Measurements from ENCODE around the gene DLG2.
"Not testable (repeated sequence)": the region's sequence is repeated elsewhere in the genome, so short reads cannot be mapped to it uniquely, and the experiment has no call there.

DLG2 gene

GRCh38 chr11:85281550-85281949 is 345.6 kb downstream of the DLG2 start:
- TF ChIP-seq CTCF (IDR thresholded peaks at IDR 0.05; ENCODE audit: low read depth, low read length), result no peak

GRCh38 chr11:85279267-85279666 is 347.9 kb downstream of the DLG2 start:
- no peak for TF ChIP-seq CTCF (IDR thresholded peaks at IDR 0.05; ENCODE audit: low read depth, low read length)
- in situ Hi-C loops (cut with HindIII; ENCODE audit: low sequenced_read_pairs), result no loop called here
- DNase-seq (ENCODE audit: low read depth, low spot score), result no peak
- no peak overlapping the region for H3K4me3 ChIP-seq (ENCODE audit: low read depth, low read length)

More at GRCh38 chr11:85281550-85281949, 345.6 kb downstream of the DLG2 start:
- no peak for DNase-seq (ENCODE audit: low read depth, low spot score)
- no peak overlapping the region for H3K4me3 ChIP-seq (ENCODE audit: low read depth, low read length)
- in situ Hi-C loops (cut with HindIII; ENCODE audit: low sequenced_read_pairs), result no loop called here

- H3K4me3 ChIP-seq (ENCODE audit: low read depth, low read length), result no peak overlapping the region
- TF ChIP-seq CTCF (IDR thresholded peaks at IDR 0.05; ENCODE audit: low read depth, low read length), result no peak
- no peak for DNase-seq (ENCODE audit: low read depth, low spot score)
- in situ Hi-C loops (cut with HindIII; ENCODE audit: low sequenced_read_pairs), result no loop called here
These were observed 349.5 kb downstream of the DLG2 start for GRCh38 chr11:85277693-85278092.

GRCh38 chr11:85276332-85276731 is 350.8 kb downstream of the DLG2 start:
- H3K4me3 ChIP-seq (ENCODE audit: low read depth, low read length), result no peak overlapping the region
- no peak for TF ChIP-seq CTCF (IDR thresholded peaks at IDR 0.05; ENCODE audit: low read depth, low read length)
- in situ Hi-C loops (cut with HindIII; ENCODE audit: low sequenced_read_pairs), result no loop called here
- DNase-seq (ENCODE audit: low read depth, low spot score), result no peak

GRCh38 chr11:85270315-85270714 is 356.8 kb downstream of the DLG2 start:
- H3K4me3 ChIP-seq (ENCODE audit: low read depth, low read length); DNase-seq (ENCODE audit: low read depth, low spot score); in situ Hi-C loops (cut with HindIII; ENCODE audit: low sequenced_read_pairs): not testable (repeated sequence)

- in situ Hi-C loops (cut with HindIII; ENCODE audit: low sequenced_read_pairs), result no loop called here
- no peak for TF ChIP-seq CTCF (IDR thresholded peaks at IDR 0.05; ENCODE audit: low read depth, low read length)
- no peak for DNase-seq (ENCODE audit: low read depth, low spot score)
- H3K4me3 ChIP-seq (ENCODE audit: low read depth, low read length), result no peak overlapping the region
These were observed 358.0 kb downstream of the DLG2 start for GRCh38 chr11:85269109-85269508.

- in situ Hi-C loops (cut with HindIII; ENCODE audit: low sequenced_read_pairs), result no loop called here
- DNase-seq (ENCODE audit: low read depth, low spot score), result no peak
- H3K4me3 ChIP-seq (ENCODE audit: low read depth, low read length), result no peak overlapping the region
- TF ChIP-seq CTCF (IDR thresholded peaks at IDR 0.05; ENCODE audit: low read depth, low read length), result no peak
These were observed 360.5 kb downstream of the DLG2 start for GRCh38 chr11:85266646-85267045.

All from astrocyte of the spinal cord (primary cell).